Heart right ventricle (tissue), 16 donors: ENCODE data around the gene AP1S2. TPM values are rescaled to one million over a fixed set of nuclear protein-coding genes. Genes with fewer than 3 reads are reported as not detected.

Experiments used
- ATAC-seq, 8 donors: fragments of 200-7000 bp; cut with Tn5 transposase; one replicate each; pipeline ENCODE4 v1.9.1; 2020; ENCODE audit warnings: mild to moderate bottlenecking in 8 of 8, moderate library complexity in 8 of 8, moderate number of reproducible peaks in 1 of 8
- DNase-seq, 2 donors: peaks; one replicate each; pipeline ENCODE4 v3.0.0-alpha.2; 2020
- H3K27ac ChIP-seq, 10 donors: fragments of 200-600 bp; sonication (generic) in 2 of 10; one replicate each; pipeline versions ENCODE4 v1.5.0 to v1.8.0; 2020 to 2022; ENCODE audit warnings: mild to moderate bottlenecking in 3 of 10
- H3K27me3 ChIP-seq, 7 donors: fragments of 200-600 bp; one replicate each; pipeline ENCODE4 v1.8.0; 2021 to 2022; ENCODE audit warnings: mild to moderate bottlenecking in 2 of 7
- H3K36me3 ChIP-seq, 9 donors: fragments of 200-600 bp; sonication (generic) in 1 of 9; one replicate each; pipeline versions ENCODE4 v1.5.0 to v1.8.0; 2020 to 2022; ENCODE audit warnings: mild to moderate bottlenecking in 2 of 9
- H3K4me1 ChIP-seq, 9 donors: fragments of 200-600 bp; sonication (generic) in 1 of 9; one replicate each; pipeline versions ENCODE4 v1.5.0 to v1.8.0; 2020 to 2022; ENCODE audit warnings: mild to moderate bottlenecking in 4 of 9
- H3K4me3 ChIP-seq, 10 donors: fragments of 200-600 bp; sonication (generic) in 2 of 10; one replicate each; pipeline versions ENCODE4 v1.5.0 to v1.8.0; 2020 to 2022; ENCODE audit warnings: mild to moderate bottlenecking in 7 of 10, moderate library complexity in 2 of 10
- H3K9me3 ChIP-seq, 11 donors: fragments of 200-600 bp in 10 of 11; sonication (generic) in 2 of 11; one replicate each; pipeline versions ENCODE4 v1.5.0 to v1.8.0; 2013 to 2022; ENCODE audit warnings: mild to moderate bottlenecking in 2 of 11, control low read depth in 1 of 11, moderate library complexity in 1 of 11
- CTCF ChIP-seq, 9 donors: fragments of 200-600 bp; sonication (generic) in 2 of 9; IDR thresholded peaks; one replicate each; pipeline versions ENCODE4 v1.5.0 to v1.8.0; 2021 to 2022; ENCODE audit warnings: antibody characterized with exemption in 9 of 9, mild to moderate bottlenecking in 5 of 9, moderate library complexity in 1 of 9
- WGBS, 2 donors: extraction: QIAGEN DNeasy Blood & Tissue Kit; methylation state at CpG; one replicate each; pipeline ENCODE4 v1.1.7; 2013; ENCODE audit warnings: inconsistent platforms in 1 of 2; 5-methylcytosine and 5-hydroxymethylcytosine counted together
- intact Hi-C, 10 donors: fragments of 100-400 bp; cut with DNase I; formaldehyde crosslinking; loops; one replicate each; pipeline versions ENCODE4 v1.11.1 to v1.14.2; 2022
- long read RNA-seq, 3 donors: library from polyadenylated mRNA; unstranded; transcript quantifications; one replicate each; pipeline ENCODE4 v2.0.0, GENCODE V29; 2020 to 2021
- polyA plus RNA-seq, 2 donors: library from polyadenylated mRNA; stranded (reverse); fragments of 200-250 nt; gene quantifications; one replicate each; pipeline ENCODE4 v1.2.3, GENCODE V29; 2013
- total RNA-seq, 10 donors: library from RNA; stranded (reverse); fragmentation: NEBNext Ultra II Directional in 3 of 10; extraction: Animal tissue kit (Norgen Biotek cat#: 25700) in 3 of 10; gene quantifications; one replicate each; pipeline versions ENCODE4 v1.2.1 to v1.2.4, GENCODE V29; 2021 to 2023
- donor health status: Arrhythmogenic right ventricular cardiomyopathy.
- donor health status: ischemic (EF 13 %, LVEDD 7.1; RV severe dilation, severe dysfunction).
- donor health status: healthy with polysubstance abuse.
- donor health status: DM: no; HTN: yes; CAD: no.
- donor health status: DM: no; HTN: no; CAD: no.
- donor health status: ischemic (EF 25% LVEDD 6.9; RV normal size, moderate dysfunction).
- donor health status: ischemic (EF 25% LVEDD 5.7; RV mildly dilated, moderate dysfunction).
- donor health status: healthy.
- donor health status: DM: yes; HTN: yes; CAD: no.
- donor health status: Ischemic cardiomyopathy.
- donor health status: ischemic (EF 35%, LVEDD 5.7; RV mildly dilated, moderate dysfunction).
- donor health status: nonischemic (EF 11% LVEDD 7.7; RV severe dilation, severe dysfunction).
- donor health status: DM: yes; HTN: yes; CAD: no.
- donor health status: PGD.
- donor health status: ischemic (EF 29% LVEDD 5.4; RV normal size, mild dysfunction).
- donor health status: nonischemic (EF 23%, LVEDD 6.1; RV moderate dilation, normal function).

The AP1S2 gene
- total RNA-seq, result 100 to 1,000 TPM; 112 to 191 (median 131) TPM
- polyA plus RNA-seq, result 10 to 100 TPM; 47.4 to 60.2 TPM
- long read RNA-seq, donor 1, transcript AP1S2-201 (5 exons, 2,237 nt), result major isoform, 36 of 126 reads
- long read RNA-seq, donor 1, partial matches to known transcripts, result 5 of 126 reads
- long read RNA-seq, donor 1, other reads (novel, unspliced or antisense), result 84 of 126 reads
- long read RNA-seq, donor 2, transcript AP1S2-201 (5 exons, 2,237 nt), result major isoform, 23 of 162 reads
- long read RNA-seq, donor 2, partial matches to known transcripts, result 3 of 162 reads
- long read RNA-seq, donor 2, other reads (novel, unspliced or antisense), result 136 of 162 reads
- long read RNA-seq, donor 3, transcript AP1S2-201 (5 exons, 2,237 nt), result major isoform, 60 of 523 reads
- long read RNA-seq, donor 3, transcript AP1S2-204 (5 exons, 991 nt), result minor isoform, 20 of 523 reads
- long read RNA-seq, donor 3, partial matches to known transcripts, result 6 of 523 reads
- long read RNA-seq, donor 3, other reads (novel, unspliced or antisense), result 437 of 523 reads

DNA sequence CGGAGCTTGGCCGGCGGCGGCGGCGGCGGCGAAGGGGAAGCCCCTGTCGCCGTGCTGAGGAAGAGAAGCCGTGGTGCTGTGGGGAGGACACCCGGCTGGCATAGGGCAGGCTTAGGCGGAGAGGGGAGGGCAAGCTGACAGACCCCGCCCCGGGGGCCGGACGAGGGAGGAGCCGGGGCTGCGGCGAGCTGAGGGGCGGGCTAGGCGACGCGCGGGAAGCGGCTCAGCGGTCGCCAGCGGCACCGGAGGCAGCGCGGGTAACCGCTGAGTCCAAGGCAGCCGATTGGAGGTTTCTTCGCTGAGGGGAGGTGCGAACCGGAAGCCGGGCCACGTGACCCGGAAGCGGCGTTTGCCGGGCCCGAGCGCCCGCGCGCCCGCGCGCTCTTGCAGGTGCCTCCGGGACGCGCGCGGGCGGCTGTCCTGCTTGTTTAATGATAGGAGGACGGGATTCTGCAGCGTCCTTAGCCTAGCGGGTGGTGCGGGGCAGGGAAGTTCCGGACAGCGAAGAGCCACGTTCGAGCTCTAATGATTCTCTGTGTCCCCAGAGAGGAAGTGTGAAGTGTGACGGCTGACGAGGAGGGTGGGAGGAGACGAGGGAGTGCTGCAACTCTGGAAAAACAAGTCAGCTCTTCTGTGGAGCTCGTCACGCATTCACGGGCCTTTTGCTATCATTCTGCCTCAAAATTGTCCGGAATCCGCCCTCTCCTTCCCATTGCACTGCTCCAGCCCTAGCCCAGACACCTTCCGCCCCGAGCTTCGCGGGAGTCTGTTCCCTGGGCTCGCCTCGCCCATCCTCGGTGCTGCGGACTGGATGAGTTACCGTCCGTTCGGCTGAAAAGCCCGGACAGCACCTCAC is at the start of gene AP1S2:
Gene AP1S2, minus strand, starts transcription at position 102 of the 856 bp plus-strand sequence. CDS start 2,289 bp downstream, outside the sequence.
- peaks cover 0 to 76% (median 0%) of the 10 kb centered on the region in 7 donors for H3K27me3 ChIP-seq
- peak within 1 kb of the TSS; percentile 47 to 87 (median 73) for H3K4me3 ChIP-seq
- intact Hi-C loops, result loop anchor here in 1 of 10 donors (5.0 kb wide), 1 partner anchor 117 kb away; no protein-coding TSS in a partner anchor
- TF ChIP-seq CTCF (IDR thresholded peaks at IDR 0.05), result no peak
- peak; percentile 96 to 99 (median 98) for ATAC-seq
- DNase-seq, result peak; percentile 90 to 92
- H3K9me3 ChIP-seq, result no peaks in the 10 kb centered on the region
- H3K4me1 ChIP-seq, result peaks cover 0 to 39% (median 10%) of the 10 kb centered on the region in 9 donors
- peaks cover 0 to 6% (median 0%) of the 10 kb centered on the region in 9 donors for H3K36me3 ChIP-seq
- 0% methylated on average over 59 to 85 of the region's 85 CpGs for WGBS, 2 donors
- H3K27ac ChIP-seq, result peak within 1 kb of the TSS; percentile 85 to 95 (median 92)

DNA sequence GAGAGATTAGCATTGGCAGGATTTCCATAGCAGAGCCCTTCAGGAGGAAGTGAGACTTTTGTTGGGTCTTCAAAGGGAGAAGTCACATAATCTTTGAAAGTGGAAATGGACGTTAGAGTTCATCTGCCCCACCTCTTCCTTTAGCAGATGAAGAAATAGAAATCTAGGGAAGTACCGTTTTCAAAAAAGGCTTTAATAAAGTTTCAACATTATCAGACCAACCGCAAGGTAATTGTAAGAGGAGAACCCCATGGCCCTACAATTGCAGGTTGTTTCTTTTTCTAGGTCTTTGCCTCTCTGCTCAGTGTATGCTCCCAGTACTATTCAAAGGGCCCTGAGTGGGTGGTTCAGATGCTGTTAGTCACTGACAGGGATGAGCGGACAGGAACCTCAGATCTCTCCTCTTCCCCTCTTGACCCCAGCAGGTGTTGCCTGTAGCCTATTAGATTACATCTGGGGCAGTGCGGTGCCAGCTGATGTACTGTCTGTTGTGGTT is 48.6 kb upstream of the AP1S2 start:
- H3K4me1 ChIP-seq, result peaks cover 0 to 18% (median 0%) of the 10 kb centered on the region in 9 donors
- TF ChIP-seq CTCF (IDR thresholded peaks at IDR 0.05), result no peak
- H3K36me3 ChIP-seq, result no peaks in the 10 kb centered on the region
- H3K27ac ChIP-seq, result no peak overlapping the region
- H3K9me3 ChIP-seq, result peaks cover 0 to 13% (median 0%) of the 10 kb centered on the region in 11 donors
- H3K4me3 ChIP-seq, result no peak overlapping the region
- WGBS, 2 donors, result 65 to 78% methylated on average over 5 of the region's 5 CpGs
- no peak for DNase-seq
- peak in 1 of 8 donors; percentile 35 for ATAC-seq
- peaks cover 0 to 39% (median 0%) of the 10 kb centered on the region in 7 donors for H3K27me3 ChIP-seq
- intact Hi-C loops, result no loop called here

DNA sequence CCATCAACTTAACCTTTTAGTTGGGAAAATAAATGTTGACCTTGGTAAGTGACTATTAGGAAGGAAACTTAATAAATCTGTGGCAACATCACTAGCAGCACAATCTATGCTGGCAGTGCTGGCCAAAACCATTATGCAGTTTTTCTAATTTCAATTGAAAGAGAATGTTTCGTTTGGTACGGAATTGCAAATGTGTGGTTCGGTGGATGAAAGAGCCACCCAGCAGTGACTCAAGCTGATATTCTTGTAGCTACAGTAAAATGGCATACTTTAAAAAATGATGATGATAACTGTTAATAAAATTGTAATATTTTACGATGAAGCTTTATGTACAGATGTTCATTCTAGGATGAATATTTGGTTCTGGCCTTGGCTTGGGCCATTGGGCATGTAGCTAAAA is 40.7 kb upstream of the AP1S2 start:
- ATAC-seq (no peak), DNase-seq (no peak)
- 91 to 97% methylated on average over 4 of the region's 4 CpGs for WGBS, 2 donors
- H3K36me3 ChIP-seq, result no peaks in the 10 kb centered on the region
- no peak overlapping the region for H3K27ac ChIP-seq
- peaks cover 0 to 68% (median 0%) of the 10 kb centered on the region in 7 donors for H3K27me3 ChIP-seq
- no peaks in the 10 kb centered on the region for H3K9me3 ChIP-seq
- intact Hi-C loops, result no loop called here
- peaks cover 0 to 5% (median 0%) of the 10 kb centered on the region in 9 donors for H3K4me1 ChIP-seq
- H3K4me3 ChIP-seq, result no peak overlapping the region
- no peak for TF ChIP-seq CTCF (IDR thresholded peaks at IDR 0.05)

- H3K9me3 ChIP-seq, result no peaks in the 10 kb centered on the region
- no peak overlapping the region for H3K4me3 ChIP-seq
- no peak for TF ChIP-seq CTCF (IDR thresholded peaks at IDR 0.05)
- WGBS, 2 donors, result 70 to 76% methylated on average over 3 of the region's 3 CpGs
- DNase-seq (no peak), ATAC-seq (no peak)
- no peaks in the 10 kb centered on the region for H3K36me3 ChIP-seq
- peaks cover 0 to 72% (median 0%) of the 10 kb centered on the region in 7 donors for H3K27me3 ChIP-seq
- intact Hi-C loops, result no loop called here
- no peak overlapping the region for H3K27ac ChIP-seq
- peaks cover 0 to 5% (median 0%) of the 10 kb centered on the region in 9 donors for H3K4me1 ChIP-seq
Observed at GRCh38 chrX:15894724-15895123, 40.1 kb upstream of the AP1S2 start.
